Lower lobe of right lung (tissue), 2 donors: ENCODE results near the gene ENTPD2. TPM values are rescaled to one million over a fixed set of nuclear protein-coding genes. Genes with fewer than 3 reads are reported as not detected.

Source experiments
- ATAC-seq, 2 donors: fragments of 200-7000 bp; cut with Tn5 transposase; one replicate each; pipeline ENCODE4 v1.9.1; 2020 to 2022; ENCODE audit warnings: mild to moderate bottlenecking in 2 of 2, moderate library complexity in 2 of 2
- DNase-seq: peaks from one replicate; pipeline ENCODE4 v3.0.0-alpha.2; 2020
- H3K27ac ChIP-seq: fragments of 200-600 bp; one replicate; pipeline ENCODE4 v1.8.0; 2022
- H3K27me3 ChIP-seq: fragments of 200-600 bp; one replicate; pipeline ENCODE4 v1.8.0; 2022; ENCODE audit warnings: low read depth
- H3K36me3 ChIP-seq: fragments of 200-600 bp; one replicate; pipeline ENCODE4 v1.8.0; 2022; ENCODE audit warnings: mild to moderate bottlenecking
- H3K4me1 ChIP-seq: fragments of 200-600 bp; one replicate; pipeline ENCODE4 v1.8.0; 2022
- H3K4me3 ChIP-seq: fragments of 200-600 bp; one replicate; pipeline ENCODE4 v1.8.0; 2022; ENCODE audit warnings: mild to moderate bottlenecking
- H3K9me3 ChIP-seq: fragments of 200-600 bp; one replicate; pipeline ENCODE4 v1.8.0; 2022
- CTCF ChIP-seq: fragments of 200-600 bp; IDR thresholded peaks from one replicate; pipeline ENCODE4 v1.8.0; 2022; ENCODE audit warnings: antibody characterized with exemption, mild to moderate bottlenecking
- intact Hi-C: fragments of 100-400 bp; cut with DNase I; formaldehyde crosslinking; loops from one replicate; pipeline ENCODE4 v1.11.0; 2022
- total RNA-seq: library from RNA; stranded (reverse); fragmentation: NEBNext Ultra II Directional; extraction: Animal tissue kit (Norgen Biotek cat#: 25700); gene quantifications from one replicate; pipeline ENCODE4 v1.2.1, GENCODE V29; 2021
- donor health status: DM: no; HTN: yes; CAD: no; lungs with severe emphysema.

The ENTPD2 gene
- total RNA-seq, 1 donor from 2014 or later: 0.62 TPM

- DNase-seq: no peak
- no peak for TF ChIP-seq CTCF
- Histone ChIP-seq H3K27me3 (no peaks in the 10 kb centered on the region), H3K4me1 (peaks cover 33% of the 10 kb centered on the region), H3K4me3 (no peak overlapping the region), H3K9me3 (no peaks in the 10 kb centered on the region), H3K36me3 (no peaks in the 10 kb centered on the region), H3K27ac (peak overlapping the region; percentile 58)
- ATAC-seq: peak in 1 of 2 donors; percentile 6
- intact Hi-C loops: no loop called here
These were observed 53.5 kb downstream of the ENTPD2 start for GRCh38 chr9:137000177-137000930.

Other genes starting within 250 kb of the ENTPD2 start
- gene RABL6, start 246.1 kb downstream of the ENTPD2 start, total RNA-seq: 62.2 TPM
- 3.5 TPM for gene AJM1, start 211.6 kb downstream of the ENTPD2 start, total RNA-seq
- gene PHPT1, start 204.7 kb downstream of the ENTPD2 start, total RNA-seq: 93.6 TPM
- gene MAMDC4, start 201.7 kb downstream of the ENTPD2 start, total RNA-seq: 13.5 TPM
- 230 TPM for gene EDF1, start 187.8 kb downstream of the ENTPD2 start, total RNA-seq
- gene TRAF2, start 167.5 kb downstream of the ENTPD2 start, total RNA-seq: 16.5 TPM
- gene FBXW5, start 109.3 kb downstream of the ENTPD2 start, total RNA-seq: 83.2 TPM
- gene C8G, start 108.8 kb downstream of the ENTPD2 start, total RNA-seq: 2.2 TPM
- 1.9 TPM for gene LCN12, start 101.8 kb downstream of the ENTPD2 start, total RNA-seq
- gene PTGDS, start 76.6 kb downstream of the ENTPD2 start, total RNA-seq: 225 TPM
- gene LCNL1, start 71.1 kb downstream of the ENTPD2 start, total RNA-seq: 1.9 TPM
- 45.1 TPM for gene PAXX, start 61.6 kb downstream of the ENTPD2 start, total RNA-seq
- 49.3 TPM for gene CLIC3, start 57.5 kb downstream of the ENTPD2 start, total RNA-seq
- gene ABCA2, start 25.8 kb downstream of the ENTPD2 start, total RNA-seq: 45.0 TPM
- 1.1 TPM for gene FUT7, start 22.0 kb downstream of the ENTPD2 start, total RNA-seq
- gene NPDC1, start 7.9 kb downstream of the ENTPD2 start, total RNA-seq: 124 TPM
- 0.86 TPM for gene SAPCD2, start 16.5 kb upstream of the ENTPD2 start, total RNA-seq
- gene UAP1L1, start 23.5 kb upstream of the ENTPD2 start, total RNA-seq: 29.7 TPM
- 41.9 TPM for gene MAN1B1, start 32.9 kb upstream of the ENTPD2 start, total RNA-seq
- 190 TPM for gene DPP7, start 60.7 kb upstream of the ENTPD2 start, total RNA-seq
- 0.92 TPM for gene GRIN1, start 85.1 kb upstream of the ENTPD2 start, total RNA-seq
- 1.0 TPM for gene LRRC26, start 116.0 kb upstream of the ENTPD2 start, total RNA-seq
- gene TMEM210, start 118.0 kb upstream of the ENTPD2 start, total RNA-seq: not detected
- 58.2 TPM for gene ANAPC2, start 134.5 kb upstream of the ENTPD2 start, total RNA-seq
- gene SSNA1, start 134.6 kb upstream of the ENTPD2 start, total RNA-seq: 57.6 TPM
- 17.8 TPM for gene TPRN, start 146.7 kb upstream of the ENTPD2 start, total RNA-seq
- gene TMEM203, start 151.6 kb upstream of the ENTPD2 start, total RNA-seq: 26.6 TPM
- 15.6 TPM for gene NDOR1, start 151.6 kb upstream of the ENTPD2 start, total RNA-seq
- 5.8 TPM for gene RNF208, start 168.2 kb upstream of the ENTPD2 start, total RNA-seq
- gene CYSRT1, start 171.1 kb upstream of the ENTPD2 start, total RNA-seq: 0.59 TPM
- 0.21 TPM for gene RNF224, start 173.4 kb upstream of the ENTPD2 start, total RNA-seq
- not detected for gene SLC34A3, start 176.8 kb upstream of the ENTPD2 start, total RNA-seq
- 208 TPM for gene TUBB4B, start 187.2 kb upstream of the ENTPD2 start, total RNA-seq
- gene STPG3, start 197.2 kb upstream of the ENTPD2 start, total RNA-seq: 0.38 TPM
- 44.7 TPM for gene NELFB, start 201.3 kb upstream of the ENTPD2 start, total RNA-seq
- 27.2 TPM for gene TOR4A, start 223.7 kb upstream of the ENTPD2 start, total RNA-seq
- gene NRARP, start 248.2 kb upstream of the ENTPD2 start, total RNA-seq: 6.5 TPM